ENCODE measurements around the gene ARMC9.
A peak's percentile ranks its signal among the peaks of the same experiment; 100 is the strongest.
"Not testable (repeated sequence)": the region's sequence is repeated elsewhere in the genome, so short reads cannot be mapped to it uniquely, and the experiment has no call there.

ARMC9 gene

GRCh38 chr2:231196592-231196991 lies 1.8 kb upstream of the ARMC9 start:
- Histone ChIP-seq H3K27me3 (ENCODE audit: control insufficient read depth, insufficient read depth, low read length) (no peaks in the 10 kb centered on the region), H3K4me1 (ENCODE audit: control insufficient read depth, insufficient read depth, low read length) (peaks cover 4% of the 10 kb centered on the region), H3K9me3 (ENCODE audit: control insufficient read depth, insufficient read depth, low read length) (no peaks in the 10 kb centered on the region), H3K9ac (ENCODE audit: low read depth, low read length) (no peak overlapping the region), H3K4me3 (ENCODE audit: low read depth, low read length) (no peak overlapping the region), H3K36me3 (ENCODE audit: control insufficient read depth, insufficient read depth, low read length) (no peaks in the 10 kb centered on the region)

GRCh38 chr2:231197196-231197595 lies 1.2 kb upstream of the ARMC9 start:
- not testable (repeated sequence) for H3K9me3 ChIP-seq (ENCODE audit: control insufficient read depth, insufficient read depth, low read length); H3K27me3 ChIP-seq (ENCODE audit: control insufficient read depth, insufficient read depth, low read length); H3K4me3 ChIP-seq (ENCODE audit: low read depth, low read length); H3K36me3 ChIP-seq (ENCODE audit: control insufficient read depth, insufficient read depth, low read length); H3K9ac ChIP-seq (ENCODE audit: low read depth, low read length); H3K4me1 ChIP-seq (ENCODE audit: control insufficient read depth, insufficient read depth, low read length)

- H3K4me1 ChIP-seq (ENCODE audit: control insufficient read depth, insufficient read depth, low read length), result no peaks in the 10 kb centered on the region
- H3K9me3 ChIP-seq (ENCODE audit: control insufficient read depth, insufficient read depth, low read length), result no peaks in the 10 kb centered on the region
- H3K27me3 ChIP-seq (ENCODE audit: control insufficient read depth, insufficient read depth, low read length), result no peaks in the 10 kb centered on the region
- H3K36me3 ChIP-seq (ENCODE audit: control insufficient read depth, insufficient read depth, low read length), result peaks cover 5% of the 10 kb centered on the region
- peak overlapping the region; percentile 88 for H3K4me3 ChIP-seq (ENCODE audit: low read depth, low read length)
- peak overlapping the region; percentile 57 for H3K9ac ChIP-seq (ENCODE audit: low read depth, low read length)
Observed at GRCh38 chr2:231197706-231198290, 633 bp upstream of the ARMC9 start.

- Histone ChIP-seq H3K4me1 (ENCODE audit: control insufficient read depth, insufficient read depth, low read length) (no peaks in the 10 kb centered on the region), H3K27me3 (ENCODE audit: control insufficient read depth, insufficient read depth, low read length) (no peaks in the 10 kb centered on the region), H3K36me3 (ENCODE audit: control insufficient read depth, insufficient read depth, low read length) (peaks cover 6% of the 10 kb centered on the region), H3K4me3 (ENCODE audit: low read depth, low read length) (peak overlapping the region; percentile 88), H3K9ac (ENCODE audit: low read depth, low read length) (peak overlapping the region; percentile 61), H3K9me3 (ENCODE audit: control insufficient read depth, insufficient read depth, low read length) (no peaks in the 10 kb centered on the region)
Observed at GRCh38 chr2:231199219-231199618, 788 bp downstream of the ARMC9 start.

- Histone ChIP-seq H3K36me3 (ENCODE audit: control insufficient read depth, insufficient read depth, low read length) (peaks cover 6% of the 10 kb centered on the region), H3K4me1 (ENCODE audit: control insufficient read depth, insufficient read depth, low read length) (no peaks in the 10 kb centered on the region), H3K4me3 (ENCODE audit: low read depth, low read length) (no peak overlapping the region), H3K27me3 (ENCODE audit: control insufficient read depth, insufficient read depth, low read length) (no peaks in the 10 kb centered on the region), H3K9me3 (ENCODE audit: control insufficient read depth, insufficient read depth, low read length) (no peaks in the 10 kb centered on the region), H3K9ac (ENCODE audit: low read depth, low read length) (no peak overlapping the region)
Observed at GRCh38 chr2:231200805-231201474, 2.5 kb downstream of the ARMC9 start.

- H3K36me3 ChIP-seq (ENCODE audit: control insufficient read depth, insufficient read depth, low read length), result peaks cover 6% of the 10 kb centered on the region
- no peaks in the 10 kb centered on the region for H3K27me3 ChIP-seq (ENCODE audit: control insufficient read depth, insufficient read depth, low read length)
- H3K9ac ChIP-seq (ENCODE audit: low read depth, low read length), result no peak overlapping the region
- no peak overlapping the region for H3K4me3 ChIP-seq (ENCODE audit: low read depth, low read length)
- H3K9me3 ChIP-seq (ENCODE audit: control insufficient read depth, insufficient read depth, low read length), result no peaks in the 10 kb centered on the region
- no peaks in the 10 kb centered on the region for H3K4me1 ChIP-seq (ENCODE audit: control insufficient read depth, insufficient read depth, low read length)
Observed at GRCh38 chr2:231201475-231201814, 3.0 kb downstream of the ARMC9 start.

GRCh38 chr2:231203087-231203486 lies 4.7 kb downstream of the ARMC9 start:
- H3K9me3 ChIP-seq (ENCODE audit: control insufficient read depth, insufficient read depth, low read length), result no peaks in the 10 kb centered on the region
- H3K4me1 ChIP-seq (ENCODE audit: control insufficient read depth, insufficient read depth, low read length), result no peaks in the 10 kb centered on the region
- H3K27me3 ChIP-seq (ENCODE audit: control insufficient read depth, insufficient read depth, low read length), result no peaks in the 10 kb centered on the region
- no peak overlapping the region for H3K4me3 ChIP-seq (ENCODE audit: low read depth, low read length)
- H3K9ac ChIP-seq (ENCODE audit: low read depth, low read length), result no peak overlapping the region
- peaks cover 6% of the 10 kb centered on the region for H3K36me3 ChIP-seq (ENCODE audit: control insufficient read depth, insufficient read depth, low read length)

- no peaks in the 10 kb centered on the region for H3K9me3 ChIP-seq (ENCODE audit: control insufficient read depth, insufficient read depth, low read length)
- H3K4me3 ChIP-seq (ENCODE audit: low read depth, low read length), result no peak overlapping the region
- H3K4me1 ChIP-seq (ENCODE audit: control insufficient read depth, insufficient read depth, low read length), result no peaks in the 10 kb centered on the region
- H3K9ac ChIP-seq (ENCODE audit: low read depth, low read length), result no peak overlapping the region
- H3K27me3 ChIP-seq (ENCODE audit: control insufficient read depth, insufficient read depth, low read length), result no peaks in the 10 kb centered on the region
- H3K36me3 ChIP-seq (ENCODE audit: control insufficient read depth, insufficient read depth, low read length), result peaks cover 12% of the 10 kb centered on the region
Observed at GRCh38 chr2:231204146-231204545, 5.7 kb downstream of the ARMC9 start.

GRCh38 chr2:231204581-231204980 lies 6.2 kb downstream of the ARMC9 start:
- Histone ChIP-seq H3K4me1 (ENCODE audit: control insufficient read depth, insufficient read depth, low read length) (no peaks in the 10 kb centered on the region), H3K27me3 (ENCODE audit: control insufficient read depth, insufficient read depth, low read length) (no peaks in the 10 kb centered on the region), H3K4me3 (ENCODE audit: low read depth, low read length) (no peak overlapping the region), H3K9ac (ENCODE audit: low read depth, low read length) (no peak overlapping the region), H3K36me3 (ENCODE audit: control insufficient read depth, insufficient read depth, low read length) (peaks cover 13% of the 10 kb centered on the region), H3K9me3 (ENCODE audit: control insufficient read depth, insufficient read depth, low read length) (no peaks in the 10 kb centered on the region)

- H3K4me3 ChIP-seq (ENCODE audit: low read depth, low read length), result no peak overlapping the region
- no peaks in the 10 kb centered on the region for H3K9me3 ChIP-seq (ENCODE audit: control insufficient read depth, insufficient read depth, low read length)
- H3K36me3 ChIP-seq (ENCODE audit: control insufficient read depth, insufficient read depth, low read length), result peaks cover 14% of the 10 kb centered on the region
- no peaks in the 10 kb centered on the region for H3K27me3 ChIP-seq (ENCODE audit: control insufficient read depth, insufficient read depth, low read length)
- H3K9ac ChIP-seq (ENCODE audit: low read depth, low read length), result no peak overlapping the region
- H3K4me1 ChIP-seq (ENCODE audit: control insufficient read depth, insufficient read depth, low read length), result no peaks in the 10 kb centered on the region
Observed at GRCh38 chr2:231207734-231208133, 9.3 kb downstream of the ARMC9 start.

- H3K27me3 ChIP-seq (ENCODE audit: control insufficient read depth, insufficient read depth, low read length), result no peaks in the 10 kb centered on the region
Observed at GRCh38 chr2:231210782-231211181, 12.4 kb downstream of the ARMC9 start.

GRCh38 chr2:231211486-231211885 lies 13.1 kb downstream of the ARMC9 start:
- no peaks in the 10 kb centered on the region for H3K4me1 ChIP-seq (ENCODE audit: control insufficient read depth, insufficient read depth, low read length)
- no peak overlapping the region for H3K9ac ChIP-seq (ENCODE audit: low read depth, low read length)

More at GRCh38 chr2:231210782-231211181, 12.4 kb downstream of the ARMC9 start:
- no peaks in the 10 kb centered on the region for H3K9me3 ChIP-seq (ENCODE audit: control insufficient read depth, insufficient read depth, low read length)
- no peak overlapping the region for H3K9ac ChIP-seq (ENCODE audit: low read depth, low read length)
- H3K4me1 ChIP-seq (ENCODE audit: control insufficient read depth, insufficient read depth, low read length), result no peaks in the 10 kb centered on the region
- no peak overlapping the region for H3K4me3 ChIP-seq (ENCODE audit: low read depth, low read length)
- H3K36me3 ChIP-seq (ENCODE audit: control insufficient read depth, insufficient read depth, low read length), result peaks cover 18% of the 10 kb centered on the region

More at GRCh38 chr2:231211486-231211885, 13.1 kb downstream of the ARMC9 start:
- Histone ChIP-seq H3K4me3 (ENCODE audit: low read depth, low read length) (no peak overlapping the region), H3K9me3 (ENCODE audit: control insufficient read depth, insufficient read depth, low read length) (no peaks in the 10 kb centered on the region), H3K27me3 (ENCODE audit: control insufficient read depth, insufficient read depth, low read length) (no peaks in the 10 kb centered on the region), H3K36me3 (ENCODE audit: control insufficient read depth, insufficient read depth, low read length) (peaks cover 20% of the 10 kb centered on the region)
